CD4-positive, alpha-beta memory T cell (primary cell): Measurements from ENCODE around the gene SCG3. TPM values are rescaled to one million over a fixed set of nuclear protein-coding genes. Genes with fewer than 3 reads are reported as not detected.

ENCODE experiments used
- CTCF ChIA-PET: fragments of 350-600 bp; sonication (Branson Sonifier 250); formaldehyde crosslinking; loops from one replicate; lab custom pipeline; 2021; ENCODE audit warnings: inconsistent platforms; ENCODE audit not compliant: partially characterized antibody; lab: Charles Lee
- POLR2A ChIA-PET: fragments of 350-600 bp; sonication (Branson Sonifier 250); formaldehyde crosslinking; loops from one replicate; lab custom pipeline; 2021; ENCODE audit not compliant: partially characterized antibody; lab: Charles Lee
- DNase-seq, 5 donors: peaks; one replicate each; pipeline versions ENCODE4 v3.0.0 to v3.0.0-alpha.2; 2020 to 2022; ENCODE audit warnings: mixed read lengths in 1 of 5
- H3K27ac ChIP-seq: one replicate; pipeline ENCODE4 v1.7.0; 2013; ENCODE audit warnings: low read depth, low read length
- H3K27me3 ChIP-seq: 2 replicates; pipeline ENCODE4 v1.7.0; 2013; ENCODE audit warnings: mild to moderate bottlenecking, low read length, moderate library complexity; ENCODE audit not compliant: insufficient read depth
- H3K36me3 ChIP-seq: 2 replicates; pipeline ENCODE4 v1.7.0; 2013; ENCODE audit warnings: mild to moderate bottlenecking, low read length, moderate library complexity; ENCODE audit not compliant: insufficient read depth
- H3K4me1 ChIP-seq: 2 replicates; pipeline ENCODE4 v1.7.0; 2013; ENCODE audit warnings: mild to moderate bottlenecking, low read length, moderate library complexity; ENCODE audit not compliant: insufficient read depth
- H3K4me3 ChIP-seq, 2 donors: one replicate each; pipeline ENCODE4 v1.7.0; 2013; ENCODE audit warnings: low read length in 2 of 2, mild to moderate bottlenecking in 1 of 2
- H3K9me3 ChIP-seq, 2 donors: one replicate each; pipeline ENCODE4 v1.7.0; 2013; ENCODE audit warnings: low read length in 2 of 2, control low read depth in 1 of 2; ENCODE audit not compliant: control insufficient read depth in 1 of 2
- H3K27ac Mint-ChIP-seq, 7 donors: one replicate each; pipeline ENCODE4 v1.8.0; 2020 to 2021; ENCODE audit warnings: mixed read lengths in 7 of 7, mild to moderate bottlenecking in 6 of 7, inconsistent platforms in 3 of 7, moderate library complexity in 3 of 7
- H3K27me3 Mint-ChIP-seq, 2 donors: one replicate each; pipeline ENCODE4 v1.8.0; 2020 to 2021; ENCODE audit warnings: mixed read lengths in 2 of 2
- H3K36me3 Mint-ChIP-seq, 2 donors: one replicate each; pipeline ENCODE4 v1.8.0; 2020 to 2021; ENCODE audit warnings: mixed read lengths in 2 of 2, inconsistent platforms in 1 of 2, mild to moderate bottlenecking in 1 of 2
- H3K4me1 Mint-ChIP-seq, 4 donors: one replicate each; pipeline ENCODE4 v1.8.0; 2020 to 2021; ENCODE audit warnings: mixed read lengths in 4 of 4, mild to moderate bottlenecking in 1 of 4
- H3K4me3 Mint-ChIP-seq, 8 donors: one replicate each; pipeline ENCODE4 v1.8.0; 2020 to 2021; ENCODE audit warnings: mixed read lengths in 8 of 8, mild to moderate bottlenecking in 7 of 8, moderate library complexity in 6 of 8, inconsistent platforms in 3 of 8
- H3K9me3 Mint-ChIP-seq, 8 donors: one replicate each; pipeline ENCODE4 v1.8.0; 2020 to 2021; ENCODE audit warnings: mixed read lengths in 8 of 8, mild to moderate bottlenecking in 5 of 8, inconsistent platforms in 3 of 8, moderate library complexity in 1 of 8
- intact Hi-C: fragments of 100-400 bp; cut with micrococcal nuclease; formaldehyde crosslinking; loops from one replicate; pipeline ENCODE4 v1.15.1; 2023
- polyA plus RNA-seq, 2 donors: library from polyadenylated mRNA; unstranded; fragments of 300-500 nt; fragmentation: Illumina TruSeq; gene quantifications; one replicate each; pipeline ENCODE4 v1.2.3, GENCODE V29; 2021
- total RNA-seq, 2 experiments: library from RNA; stranded (reverse); gene quantifications; one replicate each; pipeline ENCODE4 v1.2.3, GENCODE V29; 2021

Gene SCG3
- total and polyA plus RNA-seq, 4 experiments from 2014 or later: not detected

DNA sequence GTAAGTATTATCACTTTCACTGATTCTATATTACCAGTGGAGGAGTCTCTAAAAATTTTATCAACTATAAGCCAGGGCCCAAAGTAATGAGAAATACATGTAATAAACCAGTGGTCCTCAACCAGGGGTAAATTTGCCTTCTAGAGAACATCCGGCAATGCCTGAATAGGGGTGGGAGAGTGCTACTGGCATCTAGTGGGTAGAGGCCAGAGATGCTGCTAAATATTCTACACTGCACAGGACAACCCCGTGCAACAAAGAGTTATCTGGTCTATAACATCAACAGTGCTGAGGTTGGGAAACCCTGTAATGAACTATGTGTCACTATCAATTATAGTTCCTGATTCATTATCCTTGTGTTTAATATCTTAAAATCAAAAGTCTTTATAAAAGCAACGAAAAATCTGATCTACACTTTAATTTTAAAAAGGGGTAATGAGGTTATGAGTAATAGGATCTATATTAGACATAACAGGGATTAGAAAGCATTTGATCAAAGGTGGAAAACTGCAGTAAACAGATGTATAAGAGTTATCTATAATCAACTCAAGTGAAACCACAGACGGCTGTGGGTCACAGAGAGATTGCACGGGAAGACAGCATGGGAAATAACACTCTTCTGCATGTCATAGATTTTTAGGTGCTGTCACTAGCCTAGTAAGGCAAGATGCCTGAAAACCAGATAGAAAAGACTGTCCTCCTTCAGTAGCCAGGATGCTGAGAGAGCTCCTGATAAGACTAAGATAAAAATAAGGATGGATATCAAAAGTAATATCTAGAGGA is 54.1 kb downstream of the SCG3 start:
- peaks cover 0 to 30% of the 10 kb centered on the region in 2 donors for H3K36me3 Mint-ChIP-seq
- H3K27ac ChIP-seq: peak overlapping the region; percentile 65
- peak overlapping the region; percentile 90 to 97 (median 92) for H3K4me3 Mint-ChIP-seq
- CTCF ChIA-PET: interaction anchor here (1.1 to 4.3 kb wide), 9 partner anchors 10 to 85 kb away, joined by 3 to 38 read pairs (median 18); partner anchors contain the start of gene TMOD2
- H3K4me3 ChIP-seq: peak overlapping the region; percentile 45 to 62
- DNase-seq: peak; percentile 35 to 78 (median 36)
- POLR2A ChIA-PET: interaction anchor here (1.1 to 3.5 kb wide), 7 partner anchors 9 to 126 kb away, joined by 3 to 31 read pairs (median 8); partner anchors contain the start of gene TMOD2
- H3K36me3 ChIP-seq: no peaks in the 10 kb centered on the region
- H3K4me1 ChIP-seq: peaks cover 85% of the 10 kb centered on the region
- intact Hi-C loops: loop anchor here (1.0 to 10.0 kb wide), 6 partner anchors 9 to 789 kb away; partner anchors contain the start of genes MYO5A and TMOD3
- no peaks in the 10 kb centered on the region for H3K27me3 ChIP-seq
- H3K4me1 Mint-ChIP-seq: peaks cover 56 to 85% (median 71%) of the 10 kb centered on the region in 4 donors
- no peaks in the 10 kb centered on the region for H3K27me3 Mint-ChIP-seq
- peak overlapping the region; percentile 94 to 98 (median 97) for H3K27ac Mint-ChIP-seq
- H3K9me3 ChIP-seq: no peaks in the 10 kb centered on the region
- H3K9me3 Mint-ChIP-seq: no peaks in the 10 kb centered on the region

DNA sequence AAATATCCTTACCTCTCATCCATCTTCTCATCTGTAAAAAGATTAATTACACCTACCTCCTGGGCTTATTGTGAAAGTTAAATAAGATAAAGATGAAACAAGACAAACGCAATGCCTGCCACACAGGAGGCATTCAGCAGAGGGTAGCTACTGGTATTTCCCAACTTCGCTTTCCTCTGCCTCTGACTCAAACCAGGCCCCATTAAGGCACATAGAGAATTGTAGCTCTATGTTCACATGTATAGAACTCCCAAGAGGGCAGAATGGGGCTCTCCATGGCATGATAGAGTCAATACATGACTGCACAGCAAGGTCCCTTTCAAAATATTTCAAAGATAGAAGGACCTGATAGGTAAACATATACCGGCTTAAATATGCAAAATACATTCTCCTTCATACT is 54.8 kb downstream of the SCG3 start:
- DNase-seq: no peak
- no peaks in the 10 kb centered on the region for H3K9me3 Mint-ChIP-seq
- Histone ChIP-seq H3K36me3 (no peaks in the 10 kb centered on the region), H3K4me3 (peak overlapping the region; percentile 45 to 62), H3K27ac (peak overlapping the region; percentile 65), H3K4me1 (peaks cover 78% of the 10 kb centered on the region), H3K27me3 (no peaks in the 10 kb centered on the region), H3K9me3 (no peaks in the 10 kb centered on the region)
- intact Hi-C loops: loop anchor here (5.0 to 10.0 kb wide), 3 partner anchors 89 to 789 kb away; partner anchors contain the start of genes MYO5A and TMOD3
- peak overlapping the region; percentile 90 to 97 (median 92) for H3K4me3 Mint-ChIP-seq
- ChIA-PET CTCF (interaction anchor here (0.8 to 4.0 kb wide), 7 partner anchors 11 to 86 kb away, joined by 3 to 38 read pairs (median 4); partner anchors contain the start of gene TMOD2), POLR2A (interaction anchor here (0.9 to 3.5 kb wide), 9 partner anchors 10 to 126 kb away, joined by 3 to 31 read pairs (median 8); partner anchors contain the start of gene TMOD2)
- H3K36me3 Mint-ChIP-seq: peaks cover 0 to 26% of the 10 kb centered on the region in 2 donors
- peaks cover 52 to 80% (median 66%) of the 10 kb centered on the region in 4 donors for H3K4me1 Mint-ChIP-seq
- H3K27ac Mint-ChIP-seq: peak overlapping the region; percentile 94 to 98 (median 97)
- H3K27me3 Mint-ChIP-seq: no peaks in the 10 kb centered on the region

DNA sequence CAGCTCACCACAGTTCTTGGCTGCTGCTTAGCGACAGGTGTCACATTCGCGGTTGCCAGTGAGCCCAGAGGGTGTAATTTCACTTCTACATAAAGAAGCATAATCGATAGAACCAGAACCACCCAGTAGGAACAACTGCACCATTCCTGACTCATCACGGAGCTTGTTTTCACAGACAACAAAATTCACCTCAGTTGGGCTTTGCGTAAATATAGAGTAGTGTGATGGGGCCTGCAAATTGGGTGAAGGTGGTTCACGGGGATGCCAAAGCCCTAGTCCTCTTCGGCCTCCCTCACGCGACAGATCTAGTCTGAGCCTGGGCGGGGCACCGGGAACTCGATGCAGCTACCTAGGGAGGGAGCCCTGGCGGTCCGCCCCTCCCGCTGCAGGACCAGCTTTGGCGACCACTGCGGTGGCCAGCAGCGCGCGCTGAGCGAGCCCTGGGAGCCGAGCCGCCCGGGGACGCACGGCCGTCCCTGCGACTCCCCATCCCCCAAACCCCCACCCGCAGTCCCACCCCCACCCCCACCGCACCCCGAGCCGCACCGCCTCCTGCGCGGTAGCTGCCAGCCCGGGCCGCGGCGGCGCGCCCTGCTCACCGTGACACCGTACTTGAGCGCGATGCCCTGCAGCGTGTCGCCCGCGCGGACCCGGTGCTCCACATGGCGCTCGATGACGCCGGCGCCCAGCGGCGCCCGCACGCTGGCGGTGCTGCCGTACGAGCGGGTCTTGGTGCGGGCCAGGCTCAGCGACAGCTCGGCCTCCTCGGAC is 55.6 kb downstream of the SCG3 start:
- peaks cover 0 to 20% of the 10 kb centered on the region in 2 donors for H3K36me3 Mint-ChIP-seq
- intact Hi-C loops: loop anchor here (1.0 to 10.0 kb wide), 4 partner anchors 14 to 788 kb away; partner anchors contain the start of genes MYO5A, TMOD2 and TMOD3
- Histone ChIP-seq H3K27me3 (no peaks in the 10 kb centered on the region), H3K27ac (peak overlapping the region; percentile 65), H3K4me1 (peaks cover 71% of the 10 kb centered on the region), H3K9me3 (no peaks in the 10 kb centered on the region), H3K36me3 (no peaks in the 10 kb centered on the region), H3K4me3 (peak overlapping the region; percentile 57 to 62)
- peak overlapping the region; percentile 90 to 97 (median 92) for H3K4me3 Mint-ChIP-seq
- H3K27ac Mint-ChIP-seq: peak overlapping the region; percentile 94 to 98 (median 97)
- CTCF ChIA-PET: interaction anchor here (0.8 to 4.0 kb wide), 7 partner anchors 11 to 87 kb away, joined by 3 to 38 read pairs (median 4); partner anchors contain the start of gene TMOD2
- H3K9me3 Mint-ChIP-seq: no peaks in the 10 kb centered on the region
- POLR2A ChIA-PET: interaction anchor here (0.9 to 3.5 kb wide), 20 partner anchors 11 to 791 kb away, joined by 3 to 31 read pairs (median 6); partner anchors contain the start of genes LEO1 and TMOD2
- H3K27me3 Mint-ChIP-seq: no peaks in the 10 kb centered on the region
- peak; percentile 55 to 85 (median 66) for DNase-seq
- H3K4me1 Mint-ChIP-seq: peaks cover 50 to 71% (median 58%) of the 10 kb centered on the region in 4 donors

DNA sequence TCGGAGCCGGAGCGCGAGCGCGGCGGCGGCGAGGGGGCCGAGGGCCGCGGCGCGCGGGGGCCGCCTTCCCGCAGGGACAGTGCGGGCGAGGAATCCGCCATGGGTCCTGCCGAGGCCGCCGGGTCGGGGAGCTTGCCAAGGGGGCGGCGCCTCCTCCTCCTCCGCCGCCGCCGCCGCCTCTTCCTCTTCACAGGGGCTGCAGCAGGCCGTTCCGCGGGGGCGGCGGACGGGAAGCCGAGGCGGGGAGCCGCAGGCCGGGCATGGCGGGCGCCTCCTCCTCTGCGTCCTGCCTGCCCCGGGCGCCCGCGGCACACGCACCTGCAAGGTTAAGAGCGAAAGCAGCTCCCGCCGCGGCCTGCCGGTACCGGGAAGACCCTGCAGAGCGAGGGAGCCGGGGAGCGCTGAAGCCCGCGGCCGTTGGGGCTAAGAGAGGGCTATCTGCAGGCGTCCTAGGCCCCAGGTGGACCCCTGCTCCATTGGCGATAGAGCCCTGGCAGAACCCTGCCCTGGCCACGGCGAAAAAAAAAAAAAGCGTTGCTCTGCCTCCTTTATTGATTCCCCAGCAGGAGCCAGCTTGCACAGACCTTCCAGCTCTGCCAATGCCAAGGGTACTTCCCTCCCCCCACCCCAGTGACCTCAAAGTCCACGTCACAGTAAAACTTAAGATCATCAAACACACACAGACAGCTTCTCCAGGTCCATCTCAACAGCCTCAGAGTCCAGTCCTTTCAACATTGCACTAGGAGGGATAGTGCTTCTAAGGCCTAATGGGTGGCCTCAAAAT is 56.4 kb downstream of the SCG3 start, which contains the start of gene LYSMD2:
LYSMD2 (minus strand) TSS at position 134 of the 784 bp plus-strand sequence; CDS start at position 101, 33 bp downstream.
- Histone ChIP-seq H3K4me3 (peak within 1 kb of the TSS; percentile 57 to 62), H3K9me3 (no peaks in the 10 kb centered on the region), H3K4me1 (peaks cover 63% of the 10 kb centered on the region), H3K27me3 (no peaks in the 10 kb centered on the region), H3K27ac (peak within 1 kb of the TSS; percentile 65), H3K36me3 (no peaks in the 10 kb centered on the region)
- Mint-ChIP-seq H3K9me3 (no peaks in the 10 kb centered on the region), H3K27me3 (no peaks in the 10 kb centered on the region), H3K4me1 (peaks cover 42 to 63% (median 51%) of the 10 kb centered on the region in 4 donors), H3K4me3 (peak within 1 kb of the TSS; percentile 90 to 97 (median 92)), H3K27ac (peak within 1 kb of the TSS; percentile 97 to 98 (median 98)), H3K36me3 (peaks cover 0 to 15% of the 10 kb centered on the region in 2 donors)
- ChIA-PET POLR2A (interaction anchor here (0.6 to 3.5 kb wide), 21 partner anchors 8 to 790 kb away, joined by 3 to 31 read pairs (median 6); partner anchors contain the start of genes LEO1 and TMOD2), CTCF (interaction anchor here (1.8 to 4.0 kb wide), 4 partner anchors 17 to 88 kb away, joined by 4 to 38 read pairs (median 20); partner anchors contain the start of gene TMOD2)
- peak; percentile 66 to 75 (median 72) for DNase-seq
- intact Hi-C loops: loop anchor here (1.0 to 10.0 kb wide), 4 partner anchors 14 to 787 kb away; partner anchors contain the start of genes MYO5A, TMOD2 and TMOD3

DNA sequence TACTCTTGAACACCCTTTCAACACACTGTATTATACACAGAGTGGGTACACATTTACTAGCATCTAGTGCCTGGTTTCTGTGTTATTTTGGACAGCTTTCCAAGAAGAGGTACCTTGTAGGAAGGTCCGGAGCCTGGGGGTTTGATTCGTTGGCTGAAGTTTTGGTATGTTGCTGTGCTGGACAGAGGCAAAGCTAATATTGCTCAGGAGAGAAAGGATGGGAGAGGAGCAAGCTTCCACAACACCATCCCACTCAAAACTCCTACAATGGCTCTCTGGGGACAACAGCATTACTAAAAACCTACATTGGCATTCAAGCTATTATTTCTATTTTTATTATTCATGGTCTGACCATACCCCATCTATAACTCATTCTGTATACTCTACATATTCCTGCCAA is 57.2 kb downstream of the SCG3 start:
- peak overlapping the region; percentile 88 to 94 (median 90) for H3K4me3 Mint-ChIP-seq
- Histone ChIP-seq H3K4me3 (peak overlapping the region in 1 of 2 donors; percentile 57), H3K9me3 (no peaks in the 10 kb centered on the region), H3K27ac (peak overlapping the region; percentile 65), H3K4me1 (peaks cover 55% of the 10 kb centered on the region), H3K27me3 (no peaks in the 10 kb centered on the region), H3K36me3 (no peaks in the 10 kb centered on the region)
- H3K4me1 Mint-ChIP-seq: peaks cover 34 to 55% (median 42%) of the 10 kb centered on the region in 4 donors
- intact Hi-C loops: loop anchor here (5.0 to 10.0 kb wide), 3 partner anchors 86 to 786 kb away; partner anchors contain the start of genes MYO5A and TMOD3
- ChIA-PET CTCF (interaction anchor here (0.9 to 4.0 kb wide), 4 partner anchors 12 to 89 kb away, joined by 3 to 38 read pairs (median 11); no protein-coding TSS in a partner anchor), POLR2A (interaction anchor here (0.6 to 3.5 kb wide), 11 partner anchors 8 to 85 kb away, joined by 3 to 31 read pairs (median 8); partner anchors contain the start of gene TMOD2)
- no peak for DNase-seq
- no peaks in the 10 kb centered on the region for H3K9me3 Mint-ChIP-seq
- H3K27me3 Mint-ChIP-seq: no peaks in the 10 kb centered on the region
- peaks cover 0 to 12% of the 10 kb centered on the region in 2 donors for H3K36me3 Mint-ChIP-seq
- peak overlapping the region; percentile 90 to 98 (median 97) for H3K27ac Mint-ChIP-seq
